HG02884 (cell line): Measurements from ENCODE around the gene SNCB.

ENCODE experiments used
- ATAC-seq: cut with Tn5 transposase; IDR thresholded peaks from one replicate; pipeline ENCODE4 v1.9.1; 2021; ENCODE audit warnings: mild to moderate bottlenecking, moderate library complexity; ENCODE audit not compliant: unreplicated experiment

Gene SNCB

DNA sequence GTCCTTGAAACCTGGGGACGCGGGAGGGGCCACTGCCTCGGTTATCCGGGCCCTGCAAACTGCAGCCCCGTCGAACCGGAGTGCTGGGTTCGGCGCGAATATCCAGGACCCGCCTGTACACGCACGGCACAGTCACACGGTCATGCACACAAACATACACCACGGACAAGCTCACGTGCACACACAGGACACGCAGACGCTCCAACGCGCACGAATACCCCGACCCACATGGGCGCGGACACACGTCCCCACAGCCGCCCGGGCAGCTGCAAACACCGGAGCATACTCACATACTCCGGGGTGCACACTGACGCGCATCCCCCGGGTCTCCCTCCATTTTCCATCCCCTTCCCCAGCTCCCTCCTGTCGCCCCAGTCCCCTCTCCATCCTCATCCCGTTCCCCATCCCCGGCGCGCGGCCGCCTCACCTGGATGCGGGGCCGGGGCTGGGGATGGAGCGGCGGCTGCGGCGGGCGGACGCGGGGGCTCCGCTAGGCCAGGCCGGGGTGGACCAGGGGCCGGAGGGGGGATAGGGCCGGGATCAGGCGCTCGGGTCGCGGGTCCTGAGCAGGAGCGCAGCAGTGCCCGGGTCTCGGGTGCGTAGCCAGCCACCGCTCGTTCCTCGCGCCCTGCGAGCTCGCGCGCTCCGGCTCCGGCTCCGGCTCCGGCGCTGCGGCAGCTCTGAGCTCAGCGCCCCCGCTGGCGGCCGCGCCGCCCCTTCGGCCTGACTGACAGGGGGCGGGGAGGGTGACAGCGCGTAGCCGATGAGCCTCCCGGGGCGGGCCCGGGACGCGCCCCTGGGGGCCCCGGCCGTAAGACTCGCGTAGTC lies at the start of gene SNCB, which contains the start of gene EIF4E1B:
TSS of gene SNCB (minus strand) at position 682 of the 828 bp plus-strand sequence. CDS start 880 bp downstream, outside the sequence.
TSS of gene EIF4E1B (plus strand) at position 823 of the 828 bp plus-strand sequence. CDS start 12,113 bp downstream, outside the sequence.
- ATAC-seq = peak; percentile 69

DNA sequence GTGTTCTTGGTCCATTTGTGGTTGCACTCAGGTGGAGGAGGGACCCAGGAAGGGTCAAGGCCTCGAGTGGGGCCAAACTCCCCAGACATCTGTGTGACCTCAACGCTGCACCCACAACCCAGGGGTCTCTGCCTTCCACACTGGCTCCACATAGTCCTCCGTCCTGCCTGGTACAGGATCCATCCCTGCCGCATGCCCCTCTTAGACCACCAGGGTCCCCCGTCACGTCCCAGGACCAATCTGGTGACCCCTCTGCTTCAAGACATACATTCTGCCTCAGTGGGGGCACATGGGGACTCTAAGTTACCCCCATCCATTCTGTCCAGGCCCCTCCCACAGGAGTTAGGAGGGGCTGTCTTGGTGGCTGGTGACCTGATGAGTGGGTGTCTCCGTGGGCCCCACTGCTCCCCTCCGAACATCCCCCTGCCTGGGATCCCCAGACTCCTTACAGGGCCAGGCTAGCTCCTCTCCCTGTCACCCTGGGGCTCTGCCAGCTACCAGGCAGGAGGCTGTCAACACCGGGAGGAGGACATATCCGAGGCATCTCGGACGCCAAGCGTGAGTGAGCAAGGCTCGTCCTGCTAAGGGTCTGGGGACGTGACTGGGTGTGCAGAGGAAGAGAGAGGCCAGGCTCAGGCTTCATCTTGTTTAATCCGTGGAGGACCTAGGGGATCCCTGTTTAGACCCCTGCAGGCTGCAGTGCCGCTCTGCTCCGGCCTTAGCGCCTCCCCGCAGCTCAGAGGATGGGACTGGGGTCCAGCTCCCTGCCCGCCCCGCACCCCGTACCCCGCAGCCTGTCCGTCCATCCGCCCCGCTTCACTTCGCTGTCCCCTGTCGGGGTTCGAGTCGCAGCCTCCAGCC lies 49.3 kb upstream of the SNCB start:
- ATAC-seq = no peak

DNA sequence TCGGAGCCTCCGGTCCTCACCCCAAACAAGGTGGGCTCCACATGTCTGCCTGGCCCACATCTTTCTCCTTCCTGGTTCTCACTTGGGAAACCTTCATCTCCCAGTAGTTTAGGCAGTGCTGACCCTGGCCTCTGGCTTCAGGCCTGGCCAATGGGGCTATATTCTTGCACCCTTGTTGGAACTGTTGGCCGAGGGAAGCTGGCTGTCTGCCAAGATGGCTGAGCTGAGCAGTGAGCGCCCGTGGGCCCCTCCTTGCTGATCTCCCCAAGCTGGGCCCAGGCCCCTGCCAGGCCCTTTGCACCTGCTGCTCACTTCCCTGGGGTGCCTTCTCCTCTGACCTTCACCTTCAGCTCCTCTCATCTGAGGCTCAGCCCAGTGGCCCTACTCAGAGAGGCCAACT lies 48.2 kb upstream of the SNCB start:
- no peak for ATAC-seq

DNA sequence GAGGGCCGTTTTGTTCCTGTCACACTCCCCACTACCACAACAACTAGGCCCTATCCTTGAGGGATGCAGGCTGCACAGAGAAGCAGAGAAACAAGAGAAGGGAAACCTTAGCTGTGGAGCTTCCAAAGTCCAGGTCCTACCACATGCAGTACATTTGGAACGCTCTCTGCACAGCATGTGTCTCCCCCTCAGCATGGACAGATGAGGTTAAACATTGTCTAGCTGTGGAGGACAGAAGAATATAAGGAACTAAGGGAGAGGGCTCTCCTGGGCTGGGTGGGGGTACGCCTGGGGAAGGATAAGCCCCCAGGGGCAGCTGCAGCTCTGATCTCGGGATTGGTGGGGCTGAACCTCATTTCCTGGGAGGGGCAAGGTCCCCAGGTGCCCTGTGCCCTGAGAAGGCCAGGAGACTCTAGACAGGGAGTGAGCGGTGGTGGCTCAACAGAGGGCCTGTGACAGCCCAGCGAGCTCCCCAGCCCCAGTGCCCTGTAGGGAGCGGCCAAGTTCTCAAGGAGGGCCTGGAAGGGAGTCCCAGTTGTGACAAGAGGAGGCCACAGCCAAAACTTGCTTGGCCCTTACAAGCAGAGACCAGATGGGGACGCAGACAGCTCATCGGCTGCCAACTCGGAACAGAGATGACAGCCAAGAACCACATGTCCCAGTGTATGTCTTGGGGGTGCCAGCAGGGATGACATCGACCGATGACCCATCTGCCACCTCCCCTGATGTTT lies 47.0 kb upstream of the SNCB start:
- ATAC-seq = no peak

DNA sequence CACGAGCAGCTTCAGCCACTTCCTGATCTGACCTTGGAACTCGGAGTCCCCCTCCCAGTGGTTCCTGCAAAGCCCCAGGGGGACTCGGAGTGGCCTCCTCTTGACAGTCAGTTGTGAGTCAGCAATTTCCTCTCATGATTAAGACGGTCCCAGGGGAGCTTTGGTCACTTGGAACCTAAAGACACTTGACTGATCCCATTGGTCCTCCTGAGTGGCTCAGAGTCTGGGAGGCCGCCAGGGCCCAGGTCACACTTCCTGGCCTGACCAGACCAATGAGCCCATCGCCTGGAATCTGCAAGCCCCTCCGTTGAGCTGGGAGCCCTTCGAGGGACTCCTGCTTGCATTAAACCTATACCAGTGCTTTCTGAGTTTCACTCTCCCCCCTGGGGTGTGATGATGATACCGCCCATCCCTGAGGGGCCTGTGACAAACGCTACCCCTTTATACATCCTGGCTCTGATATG lies 46.1 kb upstream of the SNCB start:
- no peak for ATAC-seq

DNA sequence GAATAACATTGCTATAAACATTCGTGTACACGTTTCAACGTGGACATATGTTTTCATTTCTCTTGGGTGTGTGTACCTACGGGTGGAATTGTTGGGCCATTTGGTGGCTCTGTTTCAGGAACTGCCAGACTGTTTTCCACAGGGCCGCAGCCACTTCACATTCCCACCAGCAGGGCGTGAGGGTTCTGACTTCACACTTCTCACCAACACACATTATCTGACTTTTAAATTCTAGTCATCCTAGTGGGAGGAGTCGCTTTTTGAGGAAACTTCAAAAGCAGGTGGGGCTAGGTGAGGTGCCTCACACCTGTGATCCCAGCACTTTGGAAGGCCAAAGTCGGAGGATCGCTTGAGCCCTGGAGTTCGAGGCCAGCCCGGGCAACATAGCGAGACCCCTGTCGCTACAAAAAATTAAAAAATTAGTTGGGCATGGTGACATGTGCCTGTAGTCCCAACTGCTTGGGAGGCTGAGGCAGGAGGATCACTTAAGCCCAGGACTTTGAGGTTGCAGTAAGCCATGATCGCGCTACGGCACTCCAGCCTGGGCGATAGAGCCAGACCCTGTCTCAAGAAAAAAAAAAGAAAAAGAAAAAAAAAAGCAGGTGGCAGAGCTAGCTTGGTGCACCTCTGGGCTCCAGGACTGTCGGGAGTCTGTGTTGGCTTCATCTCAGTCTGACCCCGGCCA lies 45.5 kb upstream of the SNCB start:
- ATAC-seq = no peak

DNA sequence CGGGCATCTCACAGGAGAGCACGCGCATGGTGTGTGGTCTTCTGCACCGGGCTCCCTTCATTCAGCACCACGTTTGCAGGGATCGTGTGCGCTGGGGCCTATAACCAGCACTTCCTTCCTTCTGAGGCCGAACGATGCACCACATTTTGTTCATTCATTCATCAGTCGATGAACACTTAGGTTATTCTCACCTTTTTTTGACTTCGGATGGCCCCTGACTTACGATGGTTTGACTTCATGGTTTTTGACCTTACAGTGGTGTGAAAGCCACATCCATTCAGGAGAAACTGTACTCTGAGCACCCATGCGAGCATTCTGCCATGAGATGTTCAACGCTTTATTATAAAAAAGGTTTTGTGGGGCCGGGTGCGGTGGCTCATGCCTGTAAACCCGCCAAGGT lies 44.5 kb upstream of the SNCB start:
- ATAC-seq = no peak

DNA sequence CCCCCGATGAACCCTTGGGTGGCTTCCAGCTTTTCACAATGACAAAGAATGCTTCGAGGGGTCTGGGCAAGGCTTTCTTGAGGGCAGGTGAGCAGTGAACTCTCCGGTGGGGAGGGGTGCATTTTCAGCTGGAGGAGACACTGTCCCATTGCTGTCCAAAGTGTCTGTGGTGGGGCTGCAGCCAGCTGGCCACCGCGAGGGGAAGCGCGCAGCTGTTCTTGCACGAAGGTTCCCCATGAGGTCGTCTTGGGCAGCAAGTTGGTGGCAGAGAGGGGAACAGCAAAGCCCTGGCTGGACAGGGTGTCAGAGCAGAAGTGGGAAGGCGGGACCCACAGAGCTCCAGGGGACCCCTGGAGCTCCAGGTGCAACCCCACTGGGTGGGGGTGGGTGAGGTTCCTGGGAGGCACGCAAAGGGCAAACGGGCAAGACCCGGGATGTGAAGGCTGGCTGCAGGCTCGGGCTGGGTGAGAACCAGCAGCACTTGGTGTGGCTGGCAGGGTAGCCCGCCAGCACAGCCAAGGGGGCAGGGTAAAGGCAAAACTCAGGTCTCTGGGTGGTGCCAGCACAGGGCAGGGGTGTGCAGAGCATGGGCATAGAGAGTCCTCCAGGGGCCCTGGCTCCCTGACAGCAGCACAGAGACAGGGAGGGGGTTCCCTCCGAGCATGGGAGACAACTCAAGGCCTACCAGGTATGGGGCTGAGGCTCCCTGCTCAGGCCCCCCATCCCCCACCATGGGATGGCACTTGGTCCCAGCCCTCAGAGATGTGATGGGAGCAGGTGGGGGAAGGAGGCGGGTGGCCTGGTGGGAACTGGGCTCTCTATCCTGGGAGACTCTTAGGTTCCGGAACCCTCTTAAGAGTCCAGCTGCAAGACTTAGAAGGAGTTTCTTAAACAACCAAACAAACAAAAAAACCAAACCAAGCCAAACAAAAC lies 43.6 kb upstream of the SNCB start:
- ATAC-seq = no peak

DNA sequence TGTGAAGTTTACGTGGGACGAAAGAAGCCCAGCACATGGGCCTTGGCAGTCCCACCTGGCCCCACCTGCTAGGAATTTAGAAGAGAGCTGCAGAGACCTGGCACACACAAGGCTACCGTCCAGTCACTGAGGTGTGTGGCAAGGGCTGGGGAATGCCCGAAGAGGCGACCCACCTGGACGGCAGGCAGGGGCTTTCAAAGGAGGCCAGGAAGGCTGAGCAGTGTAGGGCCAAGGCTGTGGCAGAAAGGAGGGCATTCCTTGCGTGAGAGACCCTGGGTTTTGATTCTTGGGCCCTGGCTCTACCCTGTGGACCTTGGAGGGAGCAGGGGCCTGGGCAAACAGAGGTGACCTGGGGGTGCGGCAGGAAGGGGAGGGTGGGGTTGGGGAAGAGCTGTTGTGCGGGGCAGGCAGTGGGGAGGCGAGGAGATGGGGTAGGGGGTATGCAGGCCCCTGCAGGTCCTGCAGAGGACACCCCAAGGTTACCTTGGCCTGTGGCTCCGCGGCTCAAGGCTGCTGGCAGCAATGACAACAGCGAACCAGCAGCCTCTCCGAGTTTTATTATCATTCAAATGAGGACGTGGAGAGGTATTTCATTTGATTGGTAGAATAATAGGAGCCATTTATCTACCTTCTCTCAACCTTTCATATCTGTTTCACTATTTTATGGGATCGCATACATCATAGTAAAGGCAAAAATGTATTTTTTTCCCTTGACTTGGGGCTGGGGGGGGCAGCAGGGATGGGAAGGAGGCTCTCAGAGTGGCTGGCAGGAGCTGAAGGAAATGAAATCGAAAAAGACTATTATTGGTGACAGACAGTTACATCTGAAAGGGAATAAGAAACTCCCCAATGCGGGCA lies 41.8 kb upstream of the SNCB start:
- no peak for ATAC-seq

DNA sequence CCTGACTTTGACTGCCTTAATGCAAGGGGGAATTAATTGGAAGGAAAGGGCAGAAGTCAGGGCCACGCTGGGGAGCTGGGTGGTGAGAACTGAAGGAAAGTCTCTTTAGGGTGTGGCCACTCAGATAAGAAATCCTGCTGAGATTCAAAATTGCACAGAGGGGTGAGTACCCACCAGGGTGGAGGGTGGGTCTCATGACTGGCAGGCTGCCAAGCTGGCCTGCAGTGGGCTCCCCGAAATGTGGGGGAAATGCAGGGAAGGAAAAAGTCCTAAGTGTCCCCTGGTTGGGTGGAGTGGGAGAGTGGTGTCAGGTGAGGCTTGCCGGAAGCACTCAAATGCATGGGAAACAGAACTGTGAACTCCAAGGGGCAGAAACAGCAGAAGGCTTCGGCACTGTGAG lies 41.1 kb upstream of the SNCB start:
- ATAC-seq = no peak

DNA sequence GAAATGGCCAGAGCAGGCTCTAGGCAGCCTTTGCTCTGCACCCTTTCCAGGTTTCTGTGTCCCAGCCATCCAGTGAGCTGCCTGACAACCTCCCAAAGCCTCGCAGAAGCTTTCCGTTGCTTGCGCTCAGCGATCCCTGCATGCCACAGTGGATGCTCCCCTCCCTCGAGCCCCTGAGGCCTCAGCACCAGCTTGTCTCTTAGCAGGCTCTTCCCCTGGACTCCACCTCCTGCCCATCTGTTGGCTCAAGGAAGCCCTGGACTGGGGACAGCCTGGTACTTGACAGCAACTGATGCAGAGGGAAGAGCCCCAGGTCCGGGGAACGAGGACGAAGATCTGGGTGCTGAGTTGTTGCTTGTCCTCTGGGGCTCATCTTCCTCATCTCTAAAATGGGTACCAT lies 40.1 kb upstream of the SNCB start:
- no peak for ATAC-seq

DNA sequence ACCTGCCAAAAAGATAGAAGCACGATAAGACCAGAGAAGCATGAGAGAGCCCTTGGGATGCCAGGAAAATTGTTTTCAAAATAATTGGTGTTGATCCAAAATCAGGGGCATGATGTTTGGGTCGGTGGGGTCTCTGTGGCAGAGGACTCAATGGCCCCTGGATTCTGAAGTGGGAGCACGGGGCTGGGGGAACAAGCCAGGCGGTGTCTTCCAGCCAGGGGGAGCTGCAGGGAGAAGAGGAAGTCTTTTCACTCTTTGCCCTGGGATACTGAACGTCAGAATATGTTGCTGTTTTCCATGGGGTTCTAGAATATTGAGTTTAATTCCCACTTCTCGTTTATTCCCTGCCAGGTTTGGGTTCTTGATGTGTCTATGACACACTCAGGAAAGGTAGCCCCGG lies 37.3 kb upstream of the SNCB start:
- no peak for ATAC-seq

DNA sequence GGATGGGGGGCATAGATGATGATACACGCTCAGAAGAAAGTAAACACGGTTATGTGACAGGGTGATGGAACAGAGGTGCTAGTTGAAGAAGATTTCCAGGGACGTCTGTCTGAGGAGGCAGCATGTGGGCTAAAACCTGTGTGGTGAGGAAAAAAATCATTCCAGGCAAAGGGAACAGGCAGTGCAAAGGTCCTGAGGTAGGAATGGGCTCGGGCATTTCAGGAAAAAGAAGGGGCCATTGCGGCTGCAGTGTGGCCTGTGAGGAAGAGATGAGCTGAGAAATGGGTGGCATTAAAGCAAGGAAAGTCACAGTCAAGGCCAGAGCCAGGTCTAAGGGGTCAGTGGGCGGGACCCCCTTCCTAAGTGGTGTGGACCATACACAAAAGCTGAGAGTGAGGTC lies 35.2 kb upstream of the SNCB start:
- no peak for ATAC-seq

DNA sequence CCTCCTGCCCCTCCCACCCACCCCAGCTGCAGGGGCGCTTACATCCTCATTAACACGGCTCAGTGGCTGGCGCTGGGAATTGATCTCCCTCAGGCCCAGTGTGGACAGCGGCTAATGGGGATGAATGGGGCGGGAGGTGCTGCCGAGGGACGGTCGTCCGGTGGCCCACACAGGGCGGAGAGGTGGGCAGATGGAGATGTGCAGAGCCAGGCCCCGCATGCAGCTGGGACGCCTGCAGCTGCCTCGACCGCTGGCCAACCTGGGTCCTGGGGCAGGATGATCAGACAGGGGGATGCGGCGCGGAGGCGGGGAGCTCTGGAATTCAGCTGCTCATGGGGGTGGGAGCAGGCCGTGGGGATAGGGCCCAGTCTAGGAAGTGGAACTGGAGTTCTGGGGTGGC lies 34.6 kb upstream of the SNCB start:
- no peak for ATAC-seq

DNA sequence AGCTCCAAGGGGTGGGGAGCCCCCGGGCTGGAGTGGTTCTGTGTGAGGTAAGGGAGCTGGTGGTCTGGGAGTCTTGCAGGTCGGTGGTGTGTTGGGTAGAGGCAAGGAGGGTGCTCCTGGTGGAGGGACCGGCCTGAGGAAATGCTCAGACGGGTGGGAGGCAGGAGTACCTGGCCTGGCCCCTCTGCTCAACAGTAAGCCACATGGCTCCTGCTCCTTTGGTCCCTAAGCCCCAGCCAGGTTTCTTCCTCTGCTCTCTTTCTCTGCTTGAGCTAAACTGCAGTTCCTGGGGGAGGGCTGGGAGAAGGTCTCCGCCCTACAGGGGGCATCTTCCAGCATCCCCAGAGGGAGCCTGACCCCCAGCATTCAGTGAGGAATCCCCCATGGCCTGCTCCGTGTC lies 34.1 kb upstream of the SNCB start:
- ATAC-seq = no peak

DNA sequence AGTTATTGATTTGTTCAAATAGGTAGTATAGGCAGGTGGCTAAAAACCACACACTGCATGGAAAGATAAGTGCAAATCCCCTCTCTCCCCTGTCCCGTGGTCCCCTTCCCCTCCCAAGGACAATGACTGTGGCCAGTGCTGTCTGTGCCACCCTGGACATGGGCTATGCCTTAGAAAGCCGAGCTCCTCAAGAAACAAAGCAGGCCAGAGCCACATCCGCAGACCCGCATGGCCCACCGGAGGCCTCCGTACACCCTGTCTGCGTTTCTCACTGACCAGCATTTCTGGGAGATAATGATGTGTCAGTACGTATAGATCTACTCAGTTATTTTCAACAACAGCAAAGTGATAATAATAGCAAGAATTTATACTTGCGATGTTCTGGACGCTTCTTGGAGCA lies 33.2 kb upstream of the SNCB start:
- no peak for ATAC-seq

DNA sequence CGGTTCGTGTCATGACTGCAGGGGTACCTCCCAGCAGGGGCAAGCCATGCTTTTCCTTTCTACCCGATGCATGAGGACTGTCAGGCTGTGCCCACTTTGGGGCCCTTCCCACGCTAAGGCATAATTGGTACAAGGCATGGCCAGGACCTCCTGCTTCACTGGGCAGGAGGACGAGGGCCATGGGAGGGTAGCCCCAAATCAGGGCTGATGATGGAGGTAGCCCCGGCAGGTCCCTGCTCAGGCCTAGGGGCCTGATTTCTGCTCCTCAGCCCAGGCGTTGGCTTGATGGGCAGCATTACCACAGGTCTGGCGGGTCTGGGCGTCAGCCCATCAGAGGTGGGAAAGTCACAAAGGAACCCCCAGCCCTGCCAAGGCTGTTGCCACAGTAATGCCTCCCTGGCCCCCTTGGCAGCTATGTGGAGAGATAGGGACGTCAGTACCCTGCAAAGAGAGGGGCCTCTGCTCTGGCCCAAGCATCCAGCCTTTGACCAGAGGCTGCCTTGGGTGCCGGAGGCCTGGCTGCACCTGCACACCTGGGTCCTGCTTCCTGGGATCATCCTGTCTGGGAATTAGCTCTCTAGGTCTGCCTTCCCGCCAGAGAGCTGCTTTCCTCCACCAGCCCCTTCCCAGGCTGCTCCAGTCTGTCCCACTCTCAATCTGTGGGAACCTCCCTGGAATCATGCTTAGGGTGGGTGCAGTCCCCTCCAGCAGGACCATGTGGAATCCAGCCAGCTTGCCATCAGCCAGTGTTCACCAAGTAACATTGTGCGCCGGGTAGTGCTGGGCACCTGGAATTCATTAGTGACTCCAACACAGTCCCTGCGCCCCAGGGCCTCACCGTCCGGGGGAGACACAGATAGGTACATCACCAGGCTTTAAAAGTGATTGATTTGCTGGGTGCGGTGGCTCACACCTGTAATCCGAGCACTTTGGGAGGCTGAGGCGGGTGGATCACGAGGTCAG lies 32.3 kb upstream of the SNCB start:
- no peak for ATAC-seq
